Medulla oblongata (tissue), 1 donor: ENCODE measurements around the gene PPCDC.
A peak's percentile ranks its signal among the peaks of the same experiment; 100 is the strongest.

Source experiments
- DNase-seq: peaks from one replicate; pipeline ENCODE4 v3.0.0-alpha.2; 2015; ENCODE audit errors: extremely low spot score

Gene PPCDC, protein sequence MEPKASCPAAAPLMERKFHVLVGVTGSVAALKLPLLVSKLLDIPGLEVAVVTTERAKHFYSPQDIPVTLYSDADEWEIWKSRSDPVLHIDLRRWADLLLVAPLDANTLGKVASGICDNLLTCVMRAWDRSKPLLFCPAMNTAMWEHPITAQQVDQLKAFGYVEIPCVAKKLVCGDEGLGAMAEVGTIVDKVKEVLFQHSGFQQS

DNA sequence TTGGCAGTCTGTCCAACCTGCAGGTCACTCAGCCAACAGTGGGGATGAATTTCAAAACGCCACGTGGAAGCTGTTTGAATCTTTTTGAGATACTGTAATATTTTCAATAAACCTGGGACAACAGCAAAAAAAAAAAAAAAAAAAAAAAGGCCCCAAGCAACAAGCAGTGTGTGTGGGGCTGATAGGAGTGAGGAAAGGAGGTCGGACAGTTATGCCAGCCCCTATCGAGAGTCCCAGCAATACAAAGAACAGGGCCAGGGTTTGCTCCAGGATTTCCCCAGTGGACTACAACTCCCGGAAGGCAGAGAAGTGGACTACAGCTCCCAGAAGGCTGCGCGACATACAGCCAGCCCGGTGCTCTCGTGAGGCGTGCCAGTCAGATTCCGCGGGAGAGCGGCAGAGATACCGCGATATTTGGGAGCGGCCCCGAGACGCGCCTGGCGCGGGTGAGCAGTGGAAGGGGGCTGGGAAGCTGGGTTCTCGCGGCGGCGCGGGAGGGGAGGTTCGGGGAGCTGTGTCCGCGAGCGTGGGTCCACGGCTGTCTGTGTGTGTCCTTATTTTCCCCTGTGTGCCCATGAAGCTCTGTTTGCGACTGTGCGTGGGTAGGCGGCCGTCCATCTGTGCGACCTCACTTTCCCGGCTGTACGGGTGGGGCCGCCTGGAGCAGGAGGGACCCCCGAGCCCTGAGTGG is at the start of gene PPCDC:
TSS of gene PPCDC (plus strand) at position 410 of the 691 bp plus-strand sequence. CDS start 4,729 bp downstream, outside the sequence.
- DNase-seq = peak; percentile 98

DNA sequence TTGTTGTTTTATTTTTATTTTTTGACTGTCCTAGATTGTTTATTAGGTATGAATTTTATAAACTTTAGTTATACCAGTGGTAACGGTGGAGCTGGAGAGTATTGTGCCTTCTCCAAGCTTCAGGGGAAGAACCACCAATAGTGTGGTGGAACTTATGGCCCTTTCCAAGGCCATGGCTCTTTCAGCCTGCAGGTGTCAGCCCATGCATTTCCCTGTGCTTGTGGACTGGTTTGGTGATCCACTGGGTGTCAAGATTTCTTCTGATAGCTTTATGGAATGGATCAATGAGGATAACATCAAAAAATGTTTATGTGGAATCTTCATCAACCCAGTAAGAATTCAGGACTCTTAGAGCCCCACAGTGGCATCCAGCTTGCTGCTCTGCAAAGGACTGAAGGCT is 47.2 kb upstream of the PPCDC start:
- DNase-seq = no peak

DNA sequence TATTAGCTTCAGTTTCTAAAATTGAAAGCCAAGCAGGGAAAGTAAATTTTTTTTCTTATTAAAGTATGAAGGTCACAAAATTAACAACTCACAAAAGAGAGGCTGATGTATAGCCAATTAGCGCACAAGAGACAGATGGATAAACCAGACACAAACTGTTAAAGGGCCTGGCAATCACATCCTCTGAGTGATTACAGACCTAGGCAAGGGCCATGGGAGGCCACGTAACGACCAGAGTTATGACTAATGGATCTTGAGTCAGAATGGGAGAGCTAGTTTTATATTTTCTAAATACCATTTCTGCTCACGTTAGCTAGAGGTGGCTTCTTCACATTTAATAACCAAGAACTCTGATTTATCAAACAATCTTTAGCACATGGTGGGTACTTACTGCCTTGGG is 45.8 kb upstream of the PPCDC start:
- DNase-seq = no peak

DNA sequence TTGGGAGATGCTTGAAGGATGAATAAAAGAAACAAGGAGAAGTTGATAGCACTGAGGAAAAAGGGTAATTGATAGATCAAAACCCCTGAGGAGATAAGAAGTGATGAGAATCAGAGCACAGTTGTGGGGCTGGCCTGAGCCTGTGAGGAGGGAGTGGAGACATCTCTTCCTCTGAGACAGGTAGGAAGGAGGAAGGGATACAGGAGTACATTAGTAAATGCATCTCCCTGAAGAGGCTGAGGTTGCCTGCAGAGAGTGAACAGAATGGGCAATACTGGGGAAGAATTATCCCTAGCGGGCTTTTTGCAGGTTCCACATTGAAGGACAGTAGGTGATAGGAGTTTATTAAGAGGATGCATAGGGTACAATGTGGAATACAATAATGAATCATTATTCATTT is 45.3 kb upstream of the PPCDC start:
- no peak for DNase-seq

DNA sequence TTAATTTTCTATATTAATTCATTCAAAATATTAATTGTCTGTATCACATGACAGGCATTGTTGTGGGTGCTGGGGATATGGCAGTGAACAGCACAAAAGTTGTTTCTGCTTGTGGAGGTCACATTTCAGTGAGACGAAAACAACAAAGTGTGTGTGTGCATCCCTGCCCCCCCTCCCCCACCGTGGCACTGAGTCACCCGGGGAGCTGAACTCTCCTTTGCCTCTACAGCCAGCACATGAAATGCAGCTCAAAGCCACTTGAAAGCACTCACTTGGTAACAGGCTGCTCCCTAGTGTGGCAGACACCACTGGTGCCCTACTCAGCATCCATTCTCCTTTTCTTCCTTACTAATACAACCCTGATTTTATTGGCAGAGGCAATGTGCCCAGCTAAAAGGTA is 44.9 kb upstream of the PPCDC start:
- DNase-seq = peak; percentile 58

DNA sequence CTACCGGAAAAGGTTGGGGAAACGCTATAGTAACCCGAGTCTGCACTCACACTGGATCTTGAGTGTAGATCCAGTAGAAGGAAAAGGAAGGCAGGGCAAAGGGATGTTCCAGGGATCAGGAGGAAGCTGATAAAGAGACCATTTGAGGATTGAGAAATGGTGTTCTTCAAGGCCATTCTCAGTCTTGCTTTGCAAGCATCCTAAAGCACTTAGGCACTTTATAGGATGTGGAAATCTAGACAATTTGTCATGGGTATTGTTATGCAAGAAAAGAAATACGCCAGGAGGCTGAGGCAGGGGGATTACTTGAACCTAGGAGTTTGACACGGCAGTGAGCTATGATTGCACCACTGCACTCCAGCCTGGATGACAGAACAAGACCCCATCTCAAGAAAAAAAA is 41.2 kb upstream of the PPCDC start:
- no peak for DNase-seq

DNA sequence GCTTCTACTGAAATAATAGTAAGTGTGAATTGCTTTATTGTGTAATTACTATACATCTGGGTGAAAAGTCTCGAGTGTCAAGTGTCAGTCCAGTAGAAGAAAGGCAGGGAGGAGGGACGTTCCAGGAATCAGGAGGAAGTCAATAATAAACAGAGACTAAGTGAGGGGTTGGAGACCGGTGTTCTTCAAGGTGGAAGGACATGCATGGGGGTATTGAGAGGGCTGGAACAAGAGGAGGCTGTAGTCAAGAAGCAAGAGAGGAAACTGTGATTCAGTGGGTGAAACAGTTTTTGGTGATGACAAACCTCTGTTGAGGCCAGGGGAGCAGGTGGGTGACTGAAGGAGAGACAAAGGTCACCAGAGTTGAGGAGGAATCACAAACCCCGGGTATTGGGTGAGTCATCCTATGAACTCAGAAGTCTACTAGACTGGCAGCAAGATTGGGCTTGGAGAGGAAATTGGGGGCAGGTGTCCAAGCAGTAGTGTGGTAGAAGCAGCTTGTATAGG is 39.6 kb upstream of the PPCDC start:
- DNase-seq = no peak

DNA sequence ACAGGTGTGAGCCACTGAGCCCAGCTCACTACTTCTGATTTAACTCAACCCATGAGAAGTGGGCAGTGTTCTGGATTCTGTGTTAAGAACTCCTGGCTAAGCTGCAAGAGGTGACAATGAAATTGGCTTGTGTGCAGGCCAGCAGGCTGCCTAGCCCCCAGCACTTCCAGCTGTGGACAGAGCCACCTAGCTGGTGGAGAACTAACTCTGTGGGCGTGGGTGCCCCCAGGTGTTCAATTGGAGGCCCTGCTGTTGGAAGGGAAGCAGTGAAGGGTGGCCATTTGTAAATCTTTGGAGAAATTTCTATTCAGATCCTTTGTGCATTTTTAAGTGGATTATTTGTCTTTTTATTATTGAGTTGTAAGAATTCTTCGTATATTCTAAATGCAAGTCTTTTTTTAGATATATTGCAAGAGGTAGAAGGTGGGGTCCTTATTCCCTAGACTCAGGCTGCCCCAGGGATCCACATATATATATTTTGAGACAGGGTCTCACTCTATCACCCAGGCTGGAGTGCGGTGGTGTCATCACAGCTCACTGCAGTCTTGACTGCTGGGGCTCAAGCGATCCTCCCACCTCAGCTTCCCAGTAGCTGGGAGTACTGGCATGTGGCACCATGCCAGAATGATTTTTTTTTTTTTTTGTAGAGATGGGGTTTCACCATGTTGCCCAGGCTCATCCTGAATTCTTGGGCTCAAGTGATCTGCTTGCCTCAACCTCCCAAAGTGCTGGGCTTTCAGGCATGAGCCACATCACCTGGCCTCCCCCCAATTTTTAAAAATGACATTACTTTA is 35.2 kb upstream of the PPCDC start:
- DNase-seq = no peak

DNA sequence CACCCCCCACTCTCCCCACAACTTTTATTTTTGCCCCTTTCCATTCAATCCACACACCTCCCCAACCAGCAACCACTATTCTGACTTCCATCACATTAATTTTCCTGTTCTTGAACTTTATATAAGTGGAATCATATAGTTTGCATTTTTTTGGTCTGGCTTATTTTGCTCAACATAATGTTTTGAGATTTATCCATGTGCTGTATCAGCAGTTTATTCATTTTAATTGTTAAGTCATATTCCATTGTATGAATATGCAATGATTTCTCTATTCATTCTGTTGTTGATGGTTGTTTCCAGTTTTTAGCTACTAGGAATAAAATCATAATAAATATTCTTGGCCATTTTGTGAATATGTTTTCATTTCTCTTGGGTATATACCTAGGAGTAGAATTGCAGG is 33.9 kb upstream of the PPCDC start:
- no peak for DNase-seq

DNA sequence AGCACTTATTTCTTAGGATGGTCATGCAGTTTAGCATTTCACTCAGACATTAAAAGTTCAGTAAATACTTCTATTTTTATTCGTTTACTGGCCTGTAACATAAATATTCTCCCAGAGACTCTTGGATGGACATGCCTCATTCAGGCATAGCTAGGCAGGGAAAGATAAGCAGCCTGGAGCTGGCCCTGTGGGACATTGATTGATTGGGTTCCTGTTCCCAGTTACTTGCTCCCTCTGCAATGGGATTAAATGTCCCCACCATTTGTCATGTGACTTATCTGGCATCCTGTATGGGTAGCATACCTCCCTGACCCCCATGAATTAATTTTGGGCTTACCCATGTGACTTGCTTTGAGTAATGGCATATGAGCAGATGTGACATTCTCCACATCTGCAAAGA is 30.8 kb upstream of the PPCDC start:
- no peak for DNase-seq

DNA sequence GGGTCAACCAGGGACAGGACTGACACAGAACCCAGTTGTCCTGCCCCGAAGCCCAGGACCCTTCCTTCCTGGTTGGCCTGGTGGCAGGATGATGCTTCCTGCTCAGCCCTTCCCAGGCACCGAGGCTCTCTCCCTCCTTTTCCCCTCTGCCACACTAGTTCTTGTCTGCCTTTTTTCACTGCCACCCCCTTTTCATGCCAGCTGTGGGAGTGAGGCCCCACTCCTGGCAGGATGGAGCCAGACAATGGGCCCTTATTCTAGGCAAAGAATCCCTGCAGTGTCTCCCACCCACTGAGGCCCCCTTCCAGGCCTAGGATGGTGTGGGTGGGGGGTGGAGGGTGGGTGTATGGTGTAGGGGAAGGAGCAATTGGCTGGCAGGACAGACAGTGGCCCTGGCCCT is 29.2 kb upstream of the PPCDC start:
- DNase-seq = peak; percentile 68

DNA sequence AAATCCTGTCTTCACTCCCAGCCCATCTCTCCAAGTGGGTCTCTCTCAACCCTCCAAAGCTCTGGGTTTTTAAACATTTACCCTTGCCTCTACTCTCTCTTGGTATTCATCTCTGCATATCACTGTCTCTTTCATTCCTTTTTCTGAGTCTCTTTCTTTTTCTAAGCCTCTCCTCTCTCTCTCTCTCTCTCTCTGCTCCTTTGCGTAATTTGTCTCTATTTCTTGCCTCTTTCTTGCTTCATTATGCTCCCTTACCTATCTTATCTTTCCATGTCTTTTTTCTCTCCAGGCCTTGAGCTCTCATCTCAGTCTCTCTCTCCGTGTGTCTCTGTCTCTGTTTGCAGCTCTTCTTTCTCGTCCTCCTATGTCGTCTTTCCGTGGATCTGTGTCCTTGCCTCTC is 28.7 kb upstream of the PPCDC start:
- peak; percentile 8 for DNase-seq

DNA sequence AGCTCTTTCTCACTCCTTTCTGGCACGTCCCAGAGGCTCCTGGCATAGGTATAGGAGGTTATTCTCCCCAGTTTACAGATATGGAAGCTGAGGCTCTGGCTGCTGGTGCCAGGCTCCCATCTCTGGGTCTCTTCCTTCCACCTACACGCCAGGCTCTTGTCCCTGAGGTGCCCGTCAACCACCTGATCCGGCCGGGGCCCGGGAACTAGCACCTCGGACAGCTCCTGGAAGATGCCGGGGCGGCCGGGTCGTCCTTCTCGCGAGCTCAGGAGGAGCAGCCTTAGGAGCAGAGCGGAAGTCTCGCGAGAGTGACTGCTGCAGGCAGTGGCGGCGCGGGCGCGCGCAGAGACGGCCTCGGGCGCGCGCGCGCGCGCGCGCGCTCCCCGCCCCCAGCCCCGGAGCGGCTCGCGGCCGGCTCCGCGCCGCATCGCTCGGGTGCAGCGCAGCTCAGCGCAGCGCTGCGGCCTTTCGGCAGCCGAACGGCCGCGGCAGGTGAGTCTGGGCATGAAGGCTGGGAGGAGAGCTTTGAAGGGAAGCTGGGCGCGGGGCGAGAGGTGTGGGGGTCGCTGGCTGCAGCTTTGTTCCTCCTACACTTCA is 28.1 kb upstream of the PPCDC start, which contains the start of gene SCAMP5:
TSS of gene SCAMP5 (plus strand) at position 382 of the 597 bp plus-strand sequence. CDS start 16,277 bp downstream, outside the sequence.
- peak; percentile 96 for DNase-seq

DNA sequence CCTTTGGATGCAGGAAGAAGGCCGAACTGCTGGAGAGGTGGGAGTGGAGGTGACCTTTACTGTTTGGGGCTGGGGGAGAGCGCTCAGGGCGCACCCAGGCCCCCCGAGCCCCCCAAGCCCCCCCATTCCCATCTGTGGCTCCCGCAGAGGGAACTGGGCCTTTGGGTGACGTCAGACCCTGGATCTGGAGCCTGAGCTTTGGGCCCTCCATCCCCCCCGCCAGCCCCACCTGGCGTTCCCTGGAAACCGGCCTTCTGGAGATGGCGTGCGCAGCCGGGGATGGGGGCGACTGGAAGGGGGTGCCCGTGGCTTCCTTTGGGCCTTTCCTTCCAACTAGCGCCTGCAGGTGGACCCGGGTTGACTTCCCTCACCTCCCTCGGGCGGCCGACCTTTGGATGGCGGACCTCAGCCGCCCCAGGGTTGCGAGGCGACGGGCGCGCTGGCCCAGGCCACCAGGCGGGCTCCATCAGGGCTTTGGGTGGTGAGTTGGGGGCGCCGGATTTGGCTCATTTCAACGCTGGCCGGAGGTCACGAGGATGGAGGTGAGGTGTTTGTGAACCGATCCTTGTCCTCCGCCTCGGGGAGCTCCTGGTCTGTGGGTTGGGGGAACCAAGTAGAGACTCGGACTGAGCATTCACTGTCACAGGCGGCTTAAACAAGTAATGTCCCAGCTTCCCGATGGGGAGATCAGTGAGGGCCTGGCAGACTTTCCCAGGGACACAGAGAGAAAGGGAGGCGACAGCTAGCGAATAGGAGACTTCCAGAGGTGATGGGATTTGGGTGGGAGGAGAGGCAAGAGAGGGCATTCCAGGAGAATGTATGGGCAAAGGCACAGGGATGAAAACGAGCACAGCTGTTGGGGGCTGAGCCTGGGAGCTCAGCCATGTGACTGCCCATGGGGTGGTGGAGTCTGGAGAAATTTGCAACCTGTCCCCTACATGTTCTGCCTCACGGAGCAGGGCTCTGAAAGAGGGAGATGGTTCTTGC is 27.3 kb upstream of the PPCDC start:
- peak; percentile 42 for DNase-seq

DNA sequence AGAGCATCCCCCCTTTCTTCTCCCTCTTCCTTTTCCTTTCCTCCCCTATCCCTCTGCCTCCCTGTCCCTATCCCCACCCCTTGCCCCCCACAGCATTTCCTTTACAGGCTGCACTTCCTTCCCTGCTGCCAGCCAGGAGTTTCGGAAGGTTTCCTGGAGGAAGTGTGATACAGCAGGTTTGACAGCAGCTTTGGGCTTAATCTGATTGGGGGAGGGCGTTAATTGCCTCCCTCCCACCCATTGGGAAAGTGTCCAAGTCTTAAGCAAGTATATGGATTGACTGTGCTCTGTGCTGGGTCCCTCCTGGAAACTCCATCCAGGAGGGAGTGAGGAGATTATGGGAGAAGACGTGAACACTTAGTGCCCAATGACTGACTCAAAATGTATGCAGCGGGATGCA is 26.2 kb upstream of the PPCDC start:
- DNase-seq = no peak

DNA sequence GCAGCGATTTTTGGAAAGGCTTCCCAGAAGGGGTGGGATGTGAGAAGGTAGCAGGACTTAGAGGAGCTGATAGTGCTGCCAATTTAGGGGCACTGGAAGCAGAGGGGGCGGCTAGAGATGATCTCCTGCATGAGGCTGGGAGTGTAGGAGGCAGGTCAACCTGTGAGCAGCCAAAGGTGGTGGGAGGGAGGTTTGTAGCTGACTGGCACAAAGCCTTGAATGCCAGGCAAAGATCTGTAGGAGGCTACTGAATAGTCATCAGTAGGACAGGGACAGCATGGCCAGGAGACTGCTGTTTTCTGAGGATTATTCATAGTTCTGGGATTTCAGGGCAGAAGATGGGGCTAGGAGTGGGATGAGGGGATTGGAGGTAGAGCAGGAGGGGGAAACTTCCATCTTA is 25.8 kb upstream of the PPCDC start:
- DNase-seq = no peak

DNA sequence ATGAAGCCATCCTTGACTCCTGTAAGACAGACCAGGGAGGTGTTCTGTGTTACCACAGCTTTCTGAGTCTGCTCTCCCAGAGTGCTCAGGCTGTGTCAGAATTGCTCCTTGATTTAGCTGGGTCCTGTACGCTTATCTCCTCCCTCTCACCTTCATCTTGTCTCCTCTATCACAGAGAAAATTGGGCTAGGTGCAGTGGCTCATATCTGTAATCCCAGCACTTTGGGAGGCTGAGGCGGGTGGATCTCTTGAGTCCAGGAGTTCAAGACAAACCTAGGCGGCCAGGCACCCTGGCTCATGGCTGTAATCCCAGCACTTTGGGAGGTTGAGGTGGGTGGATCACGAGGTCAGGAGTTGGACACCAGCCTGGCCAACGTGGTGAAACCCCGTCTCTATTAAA is 22.1 kb upstream of the PPCDC start:
- no peak for DNase-seq

DNA sequence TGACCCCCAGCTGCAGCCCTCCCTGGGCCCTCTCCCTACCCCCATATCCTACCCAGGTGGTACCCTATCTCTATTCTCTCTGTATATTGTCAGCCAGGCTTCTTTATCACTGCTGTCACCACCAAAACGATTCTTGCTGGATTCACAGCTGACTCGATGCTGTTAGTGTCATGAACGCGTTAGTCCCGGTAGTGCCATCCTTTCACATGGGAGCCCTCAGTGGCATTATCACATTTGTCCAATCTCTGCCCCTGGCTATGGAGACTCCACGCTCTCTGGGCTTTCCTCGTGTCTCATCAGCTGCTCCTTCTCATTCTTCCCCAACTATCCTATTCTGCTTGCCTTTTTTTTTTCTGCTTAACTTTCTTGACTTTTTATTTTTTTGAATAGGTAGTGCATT is 21.0 kb upstream of the PPCDC start:
- no peak for DNase-seq

DNA sequence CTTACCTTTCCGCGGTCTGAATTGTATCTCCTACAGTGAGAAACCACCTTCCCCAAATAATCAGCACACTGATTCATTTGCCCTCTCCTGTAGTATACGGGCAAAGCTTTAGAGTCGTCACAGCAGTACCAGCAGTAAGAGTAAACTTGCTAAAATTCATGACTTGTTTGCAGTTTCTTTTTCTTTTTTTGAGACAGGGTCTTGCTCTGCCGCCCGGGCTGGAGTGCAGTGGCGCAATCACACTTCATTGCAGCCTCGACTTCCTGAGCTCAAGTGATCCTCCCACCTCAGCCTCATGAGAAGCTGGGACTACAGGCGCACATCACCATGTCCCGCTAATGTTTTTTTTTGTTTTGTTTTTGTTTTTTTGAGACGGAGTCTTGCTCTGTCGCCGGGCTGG is 16.2 kb upstream of the PPCDC start:
- DNase-seq = no peak

DNA sequence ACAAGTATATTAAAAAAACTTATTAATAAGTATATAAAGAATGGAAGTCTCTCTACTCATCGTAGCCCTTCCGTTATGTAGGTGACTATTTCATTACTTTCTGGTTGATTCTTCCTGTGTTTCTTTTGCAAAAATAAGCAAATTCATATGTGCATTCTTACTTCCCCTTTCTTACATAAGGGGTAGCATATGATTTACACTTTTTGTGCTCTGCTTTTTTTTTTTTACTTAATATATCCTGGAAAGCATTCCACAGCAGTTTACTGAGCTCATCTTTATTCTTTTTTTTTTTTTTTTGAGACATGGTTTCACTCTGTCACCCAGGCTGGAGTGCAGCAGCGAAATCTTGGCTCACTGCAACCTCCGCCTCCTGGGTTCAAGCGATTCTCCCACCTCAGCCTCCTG is 15.2 kb upstream of the PPCDC start:
- DNase-seq = no peak
